HFF-Myc (cell line): ENCODE results near the gene BNIP1.

Experiments used
- DNase-seq: peaks from one replicate; pipeline ENCODE4 v3.0.0-alpha.2; 2011; ENCODE audit warnings: low read depth; ENCODE audit errors: extremely low read depth
- H3K4me3 ChIP-seq: replicated peaks from 2 replicates; pipeline ENCODE4 v1.5.1; 2011; ENCODE audit warnings: low read depth, mild to moderate bottlenecking, control low read depth, low read length
- TF ChIP-seq, protein P1 (sequence below): IDR thresholded peaks from 2 replicates; pipeline ENCODE4 v1.5.1; 2012; ENCODE audit warnings: mild to moderate bottlenecking, low read depth, low read length, control low read depth; ENCODE audit errors: missing control alignments

The BNIP1 gene

DNA sequence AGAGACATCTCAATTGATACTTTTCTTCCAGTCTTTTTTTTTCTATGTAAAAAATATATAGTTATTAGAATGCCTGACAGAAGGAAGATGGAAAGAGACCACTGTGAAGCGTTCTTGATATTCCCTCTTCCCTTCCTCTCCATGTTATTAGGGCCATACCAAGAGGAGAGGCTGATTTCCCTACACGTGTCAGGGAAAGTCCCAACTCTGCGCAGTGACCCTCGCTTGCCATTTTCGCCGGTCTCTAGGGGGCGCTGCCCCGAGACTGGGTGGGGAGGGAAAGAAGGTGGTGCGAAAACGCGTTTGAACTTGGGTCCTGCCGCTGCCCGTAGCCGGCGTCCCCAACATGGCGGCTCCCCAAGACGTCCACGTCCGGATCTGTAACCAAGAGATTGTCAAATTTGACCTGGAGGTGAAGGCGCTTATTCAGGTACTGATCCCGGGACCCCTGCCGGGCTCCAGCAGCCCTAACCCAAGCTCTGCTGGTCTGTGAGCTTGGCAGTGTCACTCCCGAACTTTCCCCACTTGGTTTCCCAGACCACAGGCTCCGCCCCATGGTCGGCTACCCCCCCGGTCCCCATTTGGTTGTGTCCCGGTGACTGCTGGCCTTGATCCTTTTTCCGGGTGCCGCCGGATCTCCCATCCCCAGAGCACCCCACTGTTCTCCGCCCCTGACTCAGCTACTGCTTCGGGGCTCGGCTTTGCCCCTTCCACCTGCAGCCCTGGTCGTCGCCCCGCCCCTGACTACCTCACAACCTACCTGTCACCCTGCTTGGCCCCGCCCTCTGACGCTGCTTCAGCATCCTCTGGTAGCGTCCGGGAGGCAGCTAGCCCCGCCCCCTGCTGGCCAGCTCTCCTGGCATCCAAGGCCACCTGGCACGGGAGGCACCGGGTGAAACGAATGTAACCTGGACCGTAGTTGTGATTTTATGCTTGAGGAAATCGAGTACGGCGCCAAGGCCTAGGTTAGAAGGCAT, at the start of gene BNIP1:
Gene BNIP1, plus strand, starts transcription at position 332 of the 977 bp plus-strand sequence. Its CDS starts 15 bp downstream, at position 347.
- DNase-seq, result peak; percentile 85
- peak within 1 kb of the TSS; percentile 92 for H3K4me3 ChIP-seq
- TF ChIP-seq, protein P1, sequence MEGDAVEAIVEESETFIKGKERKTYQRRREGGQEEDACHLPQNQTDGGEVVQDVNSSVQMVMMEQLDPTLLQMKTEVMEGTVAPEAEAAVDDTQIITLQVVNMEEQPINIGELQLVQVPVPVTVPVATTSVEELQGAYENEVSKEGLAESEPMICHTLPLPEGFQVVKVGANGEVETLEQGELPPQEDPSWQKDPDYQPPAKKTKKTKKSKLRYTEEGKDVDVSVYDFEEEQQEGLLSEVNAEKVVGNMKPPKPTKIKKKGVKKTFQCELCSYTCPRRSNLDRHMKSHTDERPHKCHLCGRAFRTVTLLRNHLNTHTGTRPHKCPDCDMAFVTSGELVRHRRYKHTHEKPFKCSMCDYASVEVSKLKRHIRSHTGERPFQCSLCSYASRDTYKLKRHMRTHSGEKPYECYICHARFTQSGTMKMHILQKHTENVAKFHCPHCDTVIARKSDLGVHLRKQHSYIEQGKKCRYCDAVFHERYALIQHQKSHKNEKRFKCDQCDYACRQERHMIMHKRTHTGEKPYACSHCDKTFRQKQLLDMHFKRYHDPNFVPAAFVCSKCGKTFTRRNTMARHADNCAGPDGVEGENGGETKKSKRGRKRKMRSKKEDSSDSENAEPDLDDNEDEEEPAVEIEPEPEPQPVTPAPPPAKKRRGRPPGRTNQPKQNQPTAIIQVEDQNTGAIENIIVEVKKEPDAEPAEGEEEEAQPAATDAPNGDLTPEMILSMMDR, result peak; percentile 98

GRCh38 chr5:173098787-173099186, 45.5 kb upstream of the BNIP1 start:
- TF ChIP-seq, protein P1, result no peak
- no peak overlapping the region for H3K4me3 ChIP-seq
- no peak for DNase-seq

- H3K4me3 ChIP-seq, result no peak overlapping the region
- TF ChIP-seq, protein P1, result no peak
- no peak for DNase-seq
Measured at GRCh38 chr5:173099461-173099860, 44.9 kb upstream of the BNIP1 start.

DNA sequence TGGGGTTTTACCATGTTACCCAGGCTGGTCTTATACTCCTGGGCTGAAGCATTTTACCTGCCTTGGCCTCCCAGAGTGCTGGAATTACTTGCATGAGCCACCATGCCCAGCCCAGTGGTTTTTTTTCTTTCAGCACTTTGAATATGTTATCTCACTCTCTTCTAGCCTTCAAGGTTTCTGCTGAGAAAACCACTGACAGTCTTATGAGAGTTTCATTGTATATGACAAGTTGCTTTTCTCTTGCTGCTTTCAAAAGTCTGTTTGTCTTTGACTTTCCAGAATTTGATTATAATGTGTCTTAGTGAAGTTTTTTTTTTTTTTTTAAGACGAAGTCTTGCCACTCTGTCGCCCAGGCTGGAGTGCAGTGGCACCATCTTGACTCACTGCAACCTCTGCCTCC, 43.1 kb upstream of the BNIP1 start:
- no peak overlapping the region for H3K4me3 ChIP-seq
- TF ChIP-seq, protein P1, result no peak
- no peak for DNase-seq

- TF ChIP-seq, protein P1, result no peak
- no peak overlapping the region for H3K4me3 ChIP-seq
- DNase-seq, result no peak
Measured at GRCh38 chr5:173103411-173103810, 40.9 kb upstream of the BNIP1 start.

- no peak for DNase-seq
- TF ChIP-seq, protein P1, result no peak
Measured at GRCh38 chr5:173108914-173109313, 35.4 kb upstream of the BNIP1 start.

More at GRCh38 chr5:173108914-173109313, 35.4 kb upstream of the BNIP1 start:
- H3K4me3 ChIP-seq, result no peak overlapping the region
